HCT116 (cell line): ENCODE data around the gene PCDH9. TPM values are rescaled to one million over a fixed set of nuclear protein-coding genes. Genes with fewer than 3 reads are reported as not detected.

ENCODE experiments used
- ATAC-seq: fragments of 200-7000 bp; cut with Tn5 transposase; 2 replicates; pipeline ENCODE4 v1.9.1; 2020; ENCODE audit warnings: mild to moderate bottlenecking, moderate library complexity
- BruUV-seq: library from RNA; stranded (reverse); fragments of 400-500 nt; replicated peaks from 2 replicates; lab custom pipeline; 2021; lab: Mats Ljungman, UMichigan
- CTCF ChIA-PET: fragments of 300-600 bp; sonication (Branson Sonifier 250); formaldehyde crosslinking; loops from one replicate; lab custom pipeline; 2021; ENCODE audit warnings: antibody characterized with exemption; lab: Charles Lee
- POLR2A ChIA-PET: fragments of 300-600, 350-600 bp; sonication (Branson Sonifier 250); formaldehyde crosslinking; loops from one replicate; lab custom pipeline; 2021; ENCODE audit warnings: antibody characterized with exemption; lab: Charles Lee
- RAD21 ChIA-PET, 2 experiments: fragments of 300-600 bp; sonication (Branson Sonifier 250); formaldehyde crosslinking; loops; one replicate each; lab custom pipeline; 2023; ENCODE audit warnings: low total read pairs in 2 of 2; ENCODE audit not compliant: uncharacterized antibody in 2 of 2, unreplicated experiment in 2 of 2, low non-redundant PET in 1 of 2; lab: Charles Lee
- DNase-seq: peaks from one replicate; pipeline ENCODE4 v3.0.0-alpha.2; 2010; ENCODE audit warnings: low read depth, low spot score
- H2AFZ ChIP-seq: fragments of 200-600 bp; shearing (Covaris generic), sonication (generic); 2 replicates; pipeline ENCODE4 v1.6.1; 2017; ENCODE audit warnings: low read depth, mixed run types, mixed read lengths, antibody characterized with exemption, low read length; ENCODE audit not compliant: poor library complexity, severe bottlenecking
- H3K27ac ChIP-seq: 2 replicates; pipeline ENCODE4 v1.5.1; 2012; ENCODE audit warnings: low read depth, low read length
- H3K27me3 ChIP-seq: fragments of 200-600 bp; sonication (generic); 2 replicates; pipeline ENCODE4 v1.6.1; 2016; ENCODE audit warnings: mixed run types, low read length, mixed read lengths; ENCODE audit not compliant: insufficient read depth
- H3K36me3 ChIP-seq, 2 experiments: fragments of 200-500 bp in 1 of 2; fragments of 200-600 bp in 1 of 2; sonication (Bioruptor generic) in 1 of 2; sonication (generic) in 1 of 2; 2 replicates each; pipeline versions ENCODE4 v1.5.1 to v1.6.1; 2014 to 2016; ENCODE audit warnings: low read length in 2 of 2, inconsistent platforms in 1 of 2, mixed read lengths in 1 of 2, mixed run types in 1 of 2; ENCODE audit not compliant: insufficient read depth in 2 of 2, control insufficient read depth in 1 of 2
- H3K4me1 ChIP-seq, 2 experiments: fragments of 200-600 bp in 1 of 2; sonication (generic) in 1 of 2; 2 replicates each; pipeline versions ENCODE4 v1.5.1 to v1.6.1; 2012 to 2017; ENCODE audit warnings: low read length in 2 of 2, inconsistent platforms in 1 of 2, mild to moderate bottlenecking in 1 of 2, mixed read lengths in 1 of 2, mixed run types in 1 of 2, moderate library complexity in 1 of 2; ENCODE audit not compliant: insufficient read depth in 2 of 2, control insufficient read depth in 1 of 2
- H3K4me2 ChIP-seq: fragments of 200-600 bp; sonication (generic); 2 replicates; pipeline ENCODE4 v1.6.1; 2017; ENCODE audit warnings: mixed run types, low read length, mixed read lengths
- H3K4me3 ChIP-seq, 2 experiments: fragments of 200-600 bp in 1 of 2; sonication (generic) in 1 of 2; replicated peaks in 1 of 2; 2 replicates each; pipeline ENCODE4 v1.5.1; 2011 to 2016; ENCODE audit warnings: low read length in 2 of 2, control low read depth in 1 of 2, low read depth in 1 of 2, mild to moderate bottlenecking in 1 of 2, mixed read lengths in 1 of 2, mixed run types in 1 of 2
- H3K79me2 ChIP-seq: fragments of 200-600 bp; sonication (generic); 2 replicates; pipeline ENCODE4 v1.6.1; 2017; ENCODE audit warnings: mild to moderate bottlenecking, mixed run types, low read length, moderate library complexity, mixed read lengths; ENCODE audit not compliant: insufficient read depth
- H3K9ac ChIP-seq: fragments of 200-600 bp; sonication (generic); 2 replicates; pipeline ENCODE4 v1.6.1; 2016; ENCODE audit warnings: low read length, mixed read lengths
- H3K9me2 ChIP-seq: fragments of 200-600 bp; sonication (generic), shearing (Covaris generic); 2 replicates; pipeline ENCODE4 v1.6.1; 2017; ENCODE audit warnings: mixed run types, mild to moderate bottlenecking, moderate library complexity; ENCODE audit not compliant: insufficient read depth
- H3K9me3 ChIP-seq, 2 experiments: fragments of 200-500 bp in 1 of 2; fragments of 200-600 bp in 1 of 2; sonication (Bioruptor generic) in 1 of 2; sonication (generic) in 1 of 2; 2 replicates each; pipeline ENCODE4 v1.6.1; 2014 to 2017; ENCODE audit warnings: low read length in 2 of 2, mixed read lengths in 2 of 2, inconsistent platforms in 1 of 2, low read depth in 1 of 2, mild to moderate bottlenecking in 1 of 2, mixed run types in 1 of 2, moderate library complexity in 1 of 2; ENCODE audit not compliant: control insufficient read depth in 1 of 2, insufficient read depth in 1 of 2
- H4K20me1 ChIP-seq: fragments of 200-600 bp; sonication (generic), shearing (Covaris generic); 2 replicates; pipeline ENCODE4 v1.6.1; 2017; ENCODE audit warnings: mixed run types, mild to moderate bottlenecking, moderate library complexity; ENCODE audit not compliant: insufficient read depth
- ATF3 ChIP-seq: IDR thresholded peaks from 2 replicates; pipeline ENCODE4 v1.6.1; 2012
- CBX3 ChIP-seq: IDR thresholded peaks from 2 replicates; pipeline ENCODE4 v1.6.1; 2012; ENCODE audit warnings: low read depth
- CEBPB ChIP-seq: IDR thresholded peaks from 2 replicates; pipeline ENCODE4 v1.6.1; 2012; ENCODE audit warnings: low read depth
- CTCF ChIP-seq, 3 experiments: fragments of 200-600 bp in 1 of 3; sonication (generic) in 1 of 3; IDR thresholded peaks in 2 of 3; conservative IDR thresholded peaks in 1 of 3; 2 replicates each; pipeline ENCODE4 v1.5.1; 2012 to 2017; ENCODE audit warnings: low read depth in 2 of 3, low read length in 2 of 3, antibody characterized with exemption in 1 of 3, borderline replicate concordance in 1 of 3, control low read depth in 1 of 3, mild to moderate bottlenecking in 1 of 3, mixed read lengths in 1 of 3, mixed run types in 1 of 3, moderate library complexity in 1 of 3; ENCODE audit not compliant: insufficient read depth in 1 of 3
- ELF1 ChIP-seq: IDR thresholded peaks from 2 replicates; pipeline ENCODE4 v1.6.1; 2012; ENCODE audit warnings: low read depth, borderline replicate concordance
- EZH2 ChIP-seq: fragments of 200-600 bp; sonication (generic); IDR thresholded peaks from 2 replicates; pipeline ENCODE4 v1.6.1; 2017; ENCODE audit warnings: antibody characterized with exemption, mixed run types
- EZH2phosphoT487 ChIP-seq: fragments of 200-600 bp; IDR thresholded peaks from 2 replicates; pipeline ENCODE4 v1.6.1; 2018; ENCODE audit warnings: antibody characterized with exemption, borderline replicate concordance
- MAX ChIP-seq: IDR thresholded peaks from 2 replicates; pipeline ENCODE4 v1.6.1; 2012
- POLR2AphosphoS5 ChIP-seq: IDR thresholded peaks from 2 replicates; pipeline ENCODE4 v1.6.1; 2011; ENCODE audit warnings: mild to moderate bottlenecking, low read depth, low read length, moderate library complexity
- RAD21 ChIP-seq: IDR thresholded peaks from 2 replicates; pipeline ENCODE4 v1.6.1; 2012; ENCODE audit warnings: low read depth, mild to moderate bottlenecking
- SP1 ChIP-seq: IDR thresholded peaks from 2 replicates; pipeline ENCODE4 v1.6.1; 2012; ENCODE audit warnings: low read depth
- SRF ChIP-seq: IDR thresholded peaks from 2 replicates; pipeline ENCODE4 v1.6.1; 2012; ENCODE audit warnings: low read depth
- YY1 ChIP-seq: IDR thresholded peaks from 2 replicates; pipeline ENCODE4 v1.6.1; 2011; ENCODE audit warnings: low read length, low read depth, moderate library complexity, mild to moderate bottlenecking; ENCODE audit not compliant: insufficient replicate concordance; ENCODE audit errors: extremely low read depth
- ZFX ChIP-seq: fragments of 450-650 bp; IDR thresholded peaks from 2 replicates; pipeline ENCODE4 v1.6.1; 2017
- intact Hi-C: fragments of 100-400 bp; cut with micrococcal nuclease; formaldehyde crosslinking; loops from 2 replicates; pipeline ENCODE4 v1.10.0; 2022
- total RNA-seq: library from RNA; stranded (reverse); gene quantifications from one replicate; pipeline ENCODE4 v1.2.1, GENCODE V29; 2021; ENCODE audit not compliant: unreplicated experiment

Gene PCDH9
- total RNA-seq, 1 experiment from 2014 or later: 0.02 TPM

GRCh38 chr13:66585669-66586203 is 644.4 kb downstream of the PCDH9 start:
- ChIA-PET POLR2A (no interaction called here), CTCF (no interaction called here), RAD21 (no interaction called here)
- Histone ChIP-seq H3K79me2 (no peaks in the 10 kb centered on the region), H3K9me2 (no peaks in the 10 kb centered on the region), H3K9me3 (no peaks in the 10 kb centered on the region), H3K27me3 (no peaks in the 10 kb centered on the region), H3K27ac (no peak overlapping the region), H3K4me3 (no peak overlapping the region), H3K4me2 (no peak overlapping the region), H3K4me1 (no peaks in the 10 kb centered on the region), H4K20me1 (no peaks in the 10 kb centered on the region), H3K9ac (no peak overlapping the region), H3K36me3 (no peaks in the 10 kb centered on the region), H2AFZ (no peak overlapping the region)
- DNase-seq: no peak
- TF ChIP-seq ATF3 (no peak), CBX3 (no peak), SRF (no peak), EZH2 (no peak), POLR2AphosphoS5 (no peak), EZH2phosphoT487 (no peak), RAD21 (no peak), CEBPB (no peak), ELF1 (no peak), CTCF (IDR thresholded peaks at IDR 0.05 in 2 of 3, conservative IDR thresholded peaks at IDR 0.05 in 1 of 3; ENCODE audit: borderline replicate concordance in 1 of 3, insufficient read depth in 1 of 3, low read depth in 2 of 3, low read length in 2 of 3) (no peak), YY1 (no peak), ZFX (no peak), SP1 (no peak), MAX (no peak)
- no peak for ATAC-seq
- intact Hi-C loops: no loop called here
- no TSS peak for BruUV-seq
